ENCODE results near the gene HACD3.
"Not testable (repeated sequence)": the region's sequence is repeated elsewhere in the genome, so short reads cannot be mapped to it uniquely, and the experiment has no call there.

HACD3 gene

GRCh38 chr15:65612616-65612946 is 82.3 kb downstream of the HACD3 start:
- Histone ChIP-seq H3K9me2 (replicated peaks; ENCODE audit: insufficient read depth, low read length) (no peaks in the 10 kb centered on the region), H3K79me2 (ENCODE audit: low read length) (peaks cover 29% of the 10 kb centered on the region), H3K4me2 (ENCODE audit: low read depth, low read length) (no peak overlapping the region), H3K4me3 (ENCODE audit: low read length) (no peak overlapping the region), H3K27ac (ENCODE audit: low read length) (no peak overlapping the region), H3K27me3 (replicated peaks; ENCODE audit: insufficient read depth, low read length) (no peaks in the 10 kb centered on the region), H3F3A (ENCODE audit: insufficient read depth, low read length) (no peaks in the 10 kb centered on the region), H3K36me3 (replicated peaks; ENCODE audit: insufficient read depth, low read length) (no peaks in the 10 kb centered on the region), H3K9ac (ENCODE audit: low read length) (no peak overlapping the region), H3K4me1 (ENCODE audit: low read length) (0 out of 2 replicates have a peak, but pooled peaks cover 2% of the 10 kb centered on the region), H2AFZ (ENCODE audit: low read length) (no peak overlapping the region), H3K9me3 (replicated peaks; ENCODE audit: insufficient read depth, low read length) (no peaks in the 10 kb centered on the region), H4K20me1 (ENCODE audit: insufficient read depth, low read length) (no peaks in the 10 kb centered on the region)
- no peak for DNase-seq
- TF ChIP-seq EZH2 (optimal IDR thresholded peaks at IDR 0.05; ENCODE audit: low read depth, low read length) (no peak), EZH2phosphoT487 (IDR thresholded peaks at IDR 0.05; ENCODE audit: low read length) (no peak)
- TF ChIP-seq, protein P1, sequence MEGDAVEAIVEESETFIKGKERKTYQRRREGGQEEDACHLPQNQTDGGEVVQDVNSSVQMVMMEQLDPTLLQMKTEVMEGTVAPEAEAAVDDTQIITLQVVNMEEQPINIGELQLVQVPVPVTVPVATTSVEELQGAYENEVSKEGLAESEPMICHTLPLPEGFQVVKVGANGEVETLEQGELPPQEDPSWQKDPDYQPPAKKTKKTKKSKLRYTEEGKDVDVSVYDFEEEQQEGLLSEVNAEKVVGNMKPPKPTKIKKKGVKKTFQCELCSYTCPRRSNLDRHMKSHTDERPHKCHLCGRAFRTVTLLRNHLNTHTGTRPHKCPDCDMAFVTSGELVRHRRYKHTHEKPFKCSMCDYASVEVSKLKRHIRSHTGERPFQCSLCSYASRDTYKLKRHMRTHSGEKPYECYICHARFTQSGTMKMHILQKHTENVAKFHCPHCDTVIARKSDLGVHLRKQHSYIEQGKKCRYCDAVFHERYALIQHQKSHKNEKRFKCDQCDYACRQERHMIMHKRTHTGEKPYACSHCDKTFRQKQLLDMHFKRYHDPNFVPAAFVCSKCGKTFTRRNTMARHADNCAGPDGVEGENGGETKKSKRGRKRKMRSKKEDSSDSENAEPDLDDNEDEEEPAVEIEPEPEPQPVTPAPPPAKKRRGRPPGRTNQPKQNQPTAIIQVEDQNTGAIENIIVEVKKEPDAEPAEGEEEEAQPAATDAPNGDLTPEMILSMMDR (IDR thresholded peaks at IDR 0.05; ENCODE audit: low read length), result no peak

DNA sequence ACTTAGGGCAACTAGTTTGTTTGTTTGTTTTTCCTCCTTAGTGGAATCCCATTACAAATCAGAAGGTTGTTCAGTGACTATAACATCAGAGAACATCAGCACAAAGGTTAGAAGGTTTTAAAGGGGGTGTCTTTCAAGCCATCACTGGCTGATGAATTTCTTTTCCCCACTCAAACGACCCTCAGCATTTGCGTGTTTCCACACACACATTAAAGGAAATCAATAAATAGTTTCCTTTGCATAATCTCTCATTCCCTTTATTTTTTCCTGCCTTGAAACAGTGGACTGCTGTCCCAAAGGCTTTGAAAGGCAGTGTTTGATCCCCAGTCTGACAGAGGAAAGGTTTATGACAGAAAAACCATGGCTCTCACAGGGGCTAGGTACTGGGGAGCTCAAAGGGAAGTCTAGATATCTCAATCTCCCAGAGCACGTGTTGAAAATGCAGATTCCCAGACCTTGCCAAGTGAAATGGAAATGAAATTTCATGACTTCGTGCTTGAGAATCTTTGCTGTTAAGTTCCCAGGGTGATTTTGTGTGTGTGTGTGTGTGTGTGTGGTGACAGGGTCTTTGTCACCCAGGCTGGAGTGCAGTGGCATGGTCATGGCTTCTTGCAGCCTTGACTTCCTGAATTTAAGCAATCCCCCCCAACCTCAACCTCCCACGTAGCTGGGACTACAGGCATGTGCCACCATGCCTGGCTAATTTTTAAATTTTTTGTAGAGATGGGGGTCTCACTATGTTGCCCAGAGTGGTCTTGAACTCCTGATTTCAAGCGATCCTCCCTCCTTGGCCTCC is 82.9 kb downstream of the HACD3 start:
- H3K9ac ChIP-seq (ENCODE audit: low read length), result no peak overlapping the region
- H3K9me3 ChIP-seq (replicated peaks; ENCODE audit: insufficient read depth, low read length), result no peaks in the 10 kb centered on the region
- H3F3A ChIP-seq (ENCODE audit: insufficient read depth, low read length), result no peaks in the 10 kb centered on the region
- peaks cover 24% of the 10 kb centered on the region for H3K79me2 ChIP-seq (ENCODE audit: low read length)
- H3K4me3 ChIP-seq (ENCODE audit: low read length), result no peak overlapping the region
- H2AFZ ChIP-seq (ENCODE audit: low read length), result no peak overlapping the region
- TF ChIP-seq EZH2 (optimal IDR thresholded peaks at IDR 0.05; ENCODE audit: low read depth, low read length), result no peak
- no peak for TF ChIP-seq EZH2phosphoT487 (IDR thresholded peaks at IDR 0.05; ENCODE audit: low read length)
- TF ChIP-seq, protein P1 (IDR thresholded peaks at IDR 0.05; ENCODE audit: low read length), result no peak
- no peak overlapping the region for H3K4me2 ChIP-seq (ENCODE audit: low read depth, low read length)
- no peaks in the 10 kb centered on the region for H3K27me3 ChIP-seq (replicated peaks; ENCODE audit: insufficient read depth, low read length)
- H4K20me1 ChIP-seq (ENCODE audit: insufficient read depth, low read length), result no peaks in the 10 kb centered on the region
- no peaks in the 10 kb centered on the region for H3K36me3 ChIP-seq (replicated peaks; ENCODE audit: insufficient read depth, low read length)
- H3K4me1 ChIP-seq (ENCODE audit: low read length), result 0 out of 2 replicates have a peak, but pooled peaks cover 2% of the 10 kb centered on the region
- no peak overlapping the region for H3K27ac ChIP-seq (ENCODE audit: low read length)
- DNase-seq, result no peak
- H3K9me2 ChIP-seq (replicated peaks; ENCODE audit: insufficient read depth, low read length), result no peaks in the 10 kb centered on the region

DNA sequence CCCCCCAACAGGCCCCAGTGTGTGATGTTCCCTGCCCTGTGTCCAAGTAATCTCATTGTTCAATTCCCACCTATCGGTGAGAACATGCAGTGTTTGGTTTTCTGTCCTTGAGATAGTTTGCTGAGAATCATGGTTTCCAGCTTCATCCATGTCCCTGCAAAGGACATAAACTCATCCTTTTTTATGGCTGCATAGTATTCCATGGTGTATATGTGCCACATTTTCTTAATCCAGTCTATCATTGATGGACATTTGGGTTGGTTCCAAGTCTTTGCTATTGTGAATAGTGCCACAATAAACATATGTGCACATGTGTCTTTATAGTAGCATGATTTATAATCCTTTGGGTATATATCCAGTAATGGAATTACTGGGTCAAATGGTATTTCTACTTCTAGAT is 85.6 kb downstream of the HACD3 start:
- not testable (repeated sequence) for H3K4me2 ChIP-seq (ENCODE audit: low read depth, low read length); H3K9me3 ChIP-seq (replicated peaks; ENCODE audit: insufficient read depth, low read length); H4K20me1 ChIP-seq (ENCODE audit: insufficient read depth, low read length); H3K27ac ChIP-seq (ENCODE audit: low read length); DNase-seq; H3K9me2 ChIP-seq (replicated peaks; ENCODE audit: insufficient read depth, low read length); H3K9ac ChIP-seq (ENCODE audit: low read length); H3K4me3 ChIP-seq (ENCODE audit: low read length); H3K27me3 ChIP-seq (replicated peaks; ENCODE audit: insufficient read depth, low read length); H3K4me1 ChIP-seq (ENCODE audit: low read length); H2AFZ ChIP-seq (ENCODE audit: low read length); H3K36me3 ChIP-seq (replicated peaks; ENCODE audit: insufficient read depth, low read length); H3F3A ChIP-seq (ENCODE audit: insufficient read depth, low read length); H3K79me2 ChIP-seq (ENCODE audit: low read length)

- Histone ChIP-seq H4K20me1 (ENCODE audit: insufficient read depth, low read length) (no peaks in the 10 kb centered on the region), H3K27ac (ENCODE audit: low read length) (no peak overlapping the region), H3K4me1 (ENCODE audit: low read length) (no peaks in the 10 kb centered on the region), H2AFZ (ENCODE audit: low read length) (no peak overlapping the region), H3K4me2 (ENCODE audit: low read depth, low read length) (no peak overlapping the region), H3K9me3 (replicated peaks; ENCODE audit: insufficient read depth, low read length) (no peaks in the 10 kb centered on the region), H3F3A (ENCODE audit: insufficient read depth, low read length) (no peaks in the 10 kb centered on the region), H3K9me2 (replicated peaks; ENCODE audit: insufficient read depth, low read length) (no peaks in the 10 kb centered on the region), H3K4me3 (ENCODE audit: low read length) (no peak overlapping the region), H3K36me3 (replicated peaks; ENCODE audit: insufficient read depth, low read length) (no peaks in the 10 kb centered on the region), H3K79me2 (ENCODE audit: low read length) (no peaks in the 10 kb centered on the region), H3K9ac (ENCODE audit: low read length) (no peak overlapping the region), H3K27me3 (replicated peaks; ENCODE audit: insufficient read depth, low read length) (no peaks in the 10 kb centered on the region)
- no peak for DNase-seq
- TF ChIP-seq EZH2phosphoT487 (IDR thresholded peaks at IDR 0.05; ENCODE audit: low read length) (no peak), EZH2 (optimal IDR thresholded peaks at IDR 0.05; ENCODE audit: low read depth, low read length) (no peak)
- TF ChIP-seq, protein P1 (IDR thresholded peaks at IDR 0.05; ENCODE audit: low read length), result no peak
Observed at GRCh38 chr15:65618560-65619109, 88.4 kb downstream of the HACD3 start.
